ENCODE data around the gene UNG.

The UNG gene

DNA sequence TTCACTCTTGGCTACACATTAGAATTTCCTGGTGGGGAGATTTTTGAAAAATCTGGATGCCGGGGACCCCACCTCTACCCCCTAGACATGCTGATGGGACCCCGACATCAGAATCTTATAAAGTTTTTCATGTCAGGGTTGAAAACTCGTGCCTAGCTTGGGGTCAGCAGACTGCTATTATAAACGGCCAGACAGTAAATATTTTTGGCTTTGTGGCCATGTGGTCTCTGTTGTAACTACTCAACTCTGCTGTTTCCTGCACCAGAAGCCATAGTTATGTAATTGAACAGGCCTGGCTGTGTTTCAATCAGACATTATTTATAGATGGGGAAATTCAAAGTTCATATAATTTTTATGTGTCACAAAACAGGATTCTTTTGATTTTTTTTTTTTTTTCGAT, 60.6 kb downstream of the UNG start:
- DNase-seq, result no peak

- no peak for DNase-seq
Measured at GRCh38 chr12:109160433-109160832, 63.0 kb downstream of the UNG start.
